ENCODE data around the gene SIRT2. TPM values are rescaled to one million over a fixed set of nuclear protein-coding genes. Genes with fewer than 3 reads are reported as not detected.

The SIRT2 gene
- total RNA-seq, 1 experiment from 2014 or later: 8.4 TPM

DNA sequence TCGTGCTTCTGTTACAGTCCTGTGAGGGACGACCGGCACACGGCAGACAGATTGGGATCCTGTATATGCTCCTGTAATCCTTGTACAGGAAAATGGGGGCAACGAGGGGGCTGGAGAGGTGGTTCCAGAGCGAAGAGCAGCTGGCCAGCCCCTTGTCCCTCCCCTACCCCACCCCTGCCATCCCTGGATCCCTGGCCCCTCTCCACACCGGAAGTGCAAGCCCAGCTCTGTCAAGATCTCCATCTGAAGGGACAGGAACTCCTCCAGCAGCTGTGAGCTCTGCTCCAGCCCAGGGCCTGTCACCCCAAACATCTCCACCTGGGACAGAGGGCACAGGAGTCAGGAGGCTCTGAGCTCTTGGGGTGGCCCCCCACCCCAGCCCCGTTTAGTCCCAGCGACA, 18.1 kb upstream of the SIRT2 start:
- no peak overlapping the region for H3K18ac ChIP-seq (ENCODE audit: insufficient read length, low read depth, low read length)
- H4K20me1 ChIP-seq (ENCODE audit: control insufficient read depth, insufficient read depth, insufficient read length): no peaks in the 10 kb centered on the region
- no peak for DNase-seq
- H3K9me3 ChIP-seq (ENCODE audit: control insufficient read depth, low read depth, low read length): no peaks in the 10 kb centered on the region
- no peak overlapping the region for H3K27ac ChIP-seq (ENCODE audit: insufficient read length, low read depth, low read length)
- no peak overlapping the region for H2BK5ac ChIP-seq (ENCODE audit: insufficient read length, low read length)
- H2BK20ac ChIP-seq (ENCODE audit: low read depth, low read length, poor library complexity, severe bottlenecking): no peak overlapping the region
- H4K8ac ChIP-seq (replicated peaks; ENCODE audit: insufficient read length, low read depth, low read length): no peak overlapping the region
- no peaks in the 10 kb centered on the region for H3K79me2 ChIP-seq (ENCODE audit: insufficient read depth, low read length)
- H2AFZ ChIP-seq (ENCODE audit: low read length): no peak overlapping the region
- H3T11ph ChIP-seq (ENCODE audit: low read length): no peak overlapping the region
- no peak overlapping the region for H3K4ac ChIP-seq (ENCODE audit: low read depth, low read length)
- no peak overlapping the region for H3K56ac ChIP-seq (ENCODE audit: insufficient read length, low read depth, low read length)
- H3K27me3 ChIP-seq (ENCODE audit: insufficient read depth, low read length): no peaks in the 10 kb centered on the region
- no peak overlapping the region for H3K4me3 Mint-ChIP-seq
- no peak overlapping the region for H4K91ac ChIP-seq (ENCODE audit: insufficient read length, low read depth, low read length)
- no peaks in the 10 kb centered on the region for H3K79me1 ChIP-seq (ENCODE audit: insufficient read depth, low read depth, low read length, poor library complexity, severe bottlenecking)
- H3K14ac ChIP-seq (ENCODE audit: insufficient read depth, low read length): no peak overlapping the region
- H2BK15ac ChIP-seq (ENCODE audit: low read depth, low read length): no peak overlapping the region
- no peak overlapping the region for H2AK5ac ChIP-seq (ENCODE audit: insufficient read length, low read length)
- H3K27me3 Mint-ChIP-seq (ENCODE audit: low read depth): no peaks in the 10 kb centered on the region
- peaks cover 12 to 22% (median 18%) of the 10 kb centered on the region in 3 experiments; a peak in 6 of 7 replicates for H3K36me3 Mint-ChIP-seq (ENCODE audit: insufficient read depth in 1 of 3, low read depth in 3 of 3)
- peaks cover 0 to 2% of the 10 kb centered on the region in 2 experiments; a peak in 1 of 5 replicates for H3K9me3 Mint-ChIP-seq
- H3K4me1 ChIP-seq (ENCODE audit: insufficient read depth, low read length): no peaks in the 10 kb centered on the region
- no peaks in the 10 kb centered on the region for H3K23me2 ChIP-seq (ENCODE audit: insufficient read length, low read depth, low read length, poor library complexity, severe bottlenecking)
- no peak overlapping the region for H2BK120ac ChIP-seq (ENCODE audit: low read depth, low read length, poor library complexity, severe bottlenecking)
- TF ChIP-seq, protein P1, sequence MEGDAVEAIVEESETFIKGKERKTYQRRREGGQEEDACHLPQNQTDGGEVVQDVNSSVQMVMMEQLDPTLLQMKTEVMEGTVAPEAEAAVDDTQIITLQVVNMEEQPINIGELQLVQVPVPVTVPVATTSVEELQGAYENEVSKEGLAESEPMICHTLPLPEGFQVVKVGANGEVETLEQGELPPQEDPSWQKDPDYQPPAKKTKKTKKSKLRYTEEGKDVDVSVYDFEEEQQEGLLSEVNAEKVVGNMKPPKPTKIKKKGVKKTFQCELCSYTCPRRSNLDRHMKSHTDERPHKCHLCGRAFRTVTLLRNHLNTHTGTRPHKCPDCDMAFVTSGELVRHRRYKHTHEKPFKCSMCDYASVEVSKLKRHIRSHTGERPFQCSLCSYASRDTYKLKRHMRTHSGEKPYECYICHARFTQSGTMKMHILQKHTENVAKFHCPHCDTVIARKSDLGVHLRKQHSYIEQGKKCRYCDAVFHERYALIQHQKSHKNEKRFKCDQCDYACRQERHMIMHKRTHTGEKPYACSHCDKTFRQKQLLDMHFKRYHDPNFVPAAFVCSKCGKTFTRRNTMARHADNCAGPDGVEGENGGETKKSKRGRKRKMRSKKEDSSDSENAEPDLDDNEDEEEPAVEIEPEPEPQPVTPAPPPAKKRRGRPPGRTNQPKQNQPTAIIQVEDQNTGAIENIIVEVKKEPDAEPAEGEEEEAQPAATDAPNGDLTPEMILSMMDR (conservative IDR thresholded peaks at IDR 0.05): no peak
- no peak overlapping the region for H3K23ac ChIP-seq (ENCODE audit: insufficient read length, low read depth, low read length)
- no CpG with 5 or more reads among the region's 9 CpGs for WGBS (ENCODE audit: extremely low coverage, insufficient read length, low lambda C conversion rate)
- H3K4me2 ChIP-seq (ENCODE audit: insufficient read depth, insufficient read length, low read length): no peak overlapping the region
- H3K27ac Mint-ChIP-seq: no peak overlapping the region
- H4K5ac ChIP-seq (ENCODE audit: insufficient read length, low read depth, low read length): no peak overlapping the region
- H2BK12ac ChIP-seq (ENCODE audit: insufficient read length, low read depth, low read length): no peak overlapping the region
- H3K4me1 Mint-ChIP-seq: no peaks in the 10 kb centered on the region
- no peak overlapping the region for H3K9ac ChIP-seq (ENCODE audit: extremely low read depth, insufficient read length, low read length)

Measured in H9 (cell line).